ENCODE measurements around the gene HMCN2.

HMCN2 gene

DNA sequence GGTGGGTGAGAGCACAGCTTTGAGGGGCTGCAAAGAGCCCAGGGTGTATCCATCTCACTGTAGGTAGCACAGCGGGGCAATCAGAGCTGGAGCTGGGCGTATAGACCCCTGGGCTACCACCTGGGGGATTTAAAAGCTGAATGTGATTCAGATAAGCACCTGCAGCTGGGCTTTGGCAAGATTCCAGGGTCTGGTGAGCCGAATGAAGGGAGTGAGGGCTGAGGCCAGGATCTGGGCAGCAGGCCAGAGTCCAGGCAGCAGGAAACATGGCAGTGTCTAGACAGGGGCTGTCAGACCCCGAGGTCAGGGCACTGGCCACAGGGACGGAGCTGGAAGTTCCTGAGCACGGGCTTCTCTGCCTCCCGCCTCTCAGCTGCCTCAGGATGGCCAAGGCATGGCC is 187.9 kb downstream of the HMCN2 start:
- no peak overlapping the region for H3K27ac ChIP-seq
- H3K4me2 ChIP-seq = no peak overlapping the region
- H3K9ac ChIP-seq = no peak overlapping the region
- TF ChIP-seq Cebpa-rat (IDR thresholded peaks at IDR 0.05) = no peak
- peaks cover 13 to 54% (median 22%) of the 10 kb centered on the region in 11 experiments; a peak in 16 of 22 replicates for H3K36me3 ChIP-seq
- H3K4me3 ChIP-seq = no peak overlapping the region
- no peaks in the 10 kb centered on the region for H3K9me3 ChIP-seq (replicated peaks in 1 of 11)
- H4K20me1 ChIP-seq = peaks cover 0 to 86% (median 30%) of the 10 kb centered on the region in 11 experiments; a peak in 15 of 22 replicates
- no peaks in the 10 kb centered on the region for H3K27me3 ChIP-seq
- H3K4me1 ChIP-seq = peaks cover 31 to 46% (median 39%) of the 10 kb centered on the region in 10 experiments

DNA sequence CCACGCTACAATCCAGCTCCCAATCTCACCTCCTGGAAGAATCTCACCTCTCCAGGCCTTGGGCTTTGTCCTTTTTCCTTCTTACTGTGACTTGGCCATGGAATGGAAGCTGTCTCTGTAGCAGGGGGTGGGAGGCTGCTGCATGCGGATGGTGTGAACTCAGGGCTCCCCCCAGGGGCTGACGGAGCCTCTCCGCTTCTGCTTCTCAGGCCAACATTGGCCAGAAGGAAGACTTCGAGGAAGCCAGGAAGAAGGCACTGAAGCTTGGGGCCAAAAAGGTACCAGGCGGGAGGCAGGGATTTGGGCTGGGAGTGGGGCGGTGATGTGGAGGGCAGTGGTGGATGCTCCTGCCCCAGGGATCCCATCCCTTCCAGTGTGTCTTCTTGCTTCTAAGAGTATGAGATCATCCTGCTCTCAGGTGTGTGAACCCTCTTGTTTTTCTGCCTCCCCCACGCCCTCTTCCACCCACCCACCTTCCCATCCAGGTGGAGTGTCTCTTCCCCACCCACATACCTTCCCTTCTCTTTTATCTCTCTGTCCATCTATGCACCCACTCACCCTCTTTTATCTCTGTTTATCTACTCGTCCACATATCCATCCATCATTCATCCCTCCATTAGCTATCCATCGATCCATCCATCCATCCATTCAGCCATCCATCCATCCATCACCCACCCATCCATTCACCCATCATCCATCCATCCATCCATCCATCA is 188.7 kb downstream of the HMCN2 start:
- H3K27me3 ChIP-seq = no peaks in the 10 kb centered on the region
- no peak overlapping the region for H3K4me2 ChIP-seq
- H3K27ac ChIP-seq = no peak overlapping the region
- TF ChIP-seq Cebpa-rat (IDR thresholded peaks at IDR 0.05) = no peak
- H4K20me1 ChIP-seq = peaks cover 0 to 86% (median 32%) of the 10 kb centered on the region in 11 experiments; a peak in 15 of 22 replicates
- H3K9me3 ChIP-seq (replicated peaks in 1 of 11) = no peaks in the 10 kb centered on the region
- H3K4me3 ChIP-seq = no peak overlapping the region
- no peak overlapping the region for H3K9ac ChIP-seq
- H3K36me3 ChIP-seq = peaks cover 16 to 61% (median 29%) of the 10 kb centered on the region in 11 experiments; a peak in 16 of 22 replicates
- H3K4me1 ChIP-seq = peaks cover 23 to 39% (median 32%) of the 10 kb centered on the region in 10 experiments

GRCh38 chr9:130454812-130455325 is 189.3 kb downstream of the HMCN2 start:
- Histone ChIP-seq H3K36me3 (peaks cover 16 to 67% (median 29%) of the 10 kb centered on the region in 11 experiments; a peak in 16 of 22 replicates), H3K9me3 (replicated peaks in 1 of 11) (no peaks in the 10 kb centered on the region), H3K4me1 (peaks cover 21 to 32% (median 25%) of the 10 kb centered on the region in 10 experiments), H3K4me2 (no peak overlapping the region), H3K9ac (no peak overlapping the region), H3K27me3 (no peaks in the 10 kb centered on the region), H3K27ac (no peak overlapping the region), H3K4me3 (no peak overlapping the region), H4K20me1 (peaks cover 0 to 86% (median 35%) of the 10 kb centered on the region in 11 experiments; a peak in 15 of 22 replicates)
- TF ChIP-seq Cebpa-rat (IDR thresholded peaks at IDR 0.05) = no peak

DNA sequence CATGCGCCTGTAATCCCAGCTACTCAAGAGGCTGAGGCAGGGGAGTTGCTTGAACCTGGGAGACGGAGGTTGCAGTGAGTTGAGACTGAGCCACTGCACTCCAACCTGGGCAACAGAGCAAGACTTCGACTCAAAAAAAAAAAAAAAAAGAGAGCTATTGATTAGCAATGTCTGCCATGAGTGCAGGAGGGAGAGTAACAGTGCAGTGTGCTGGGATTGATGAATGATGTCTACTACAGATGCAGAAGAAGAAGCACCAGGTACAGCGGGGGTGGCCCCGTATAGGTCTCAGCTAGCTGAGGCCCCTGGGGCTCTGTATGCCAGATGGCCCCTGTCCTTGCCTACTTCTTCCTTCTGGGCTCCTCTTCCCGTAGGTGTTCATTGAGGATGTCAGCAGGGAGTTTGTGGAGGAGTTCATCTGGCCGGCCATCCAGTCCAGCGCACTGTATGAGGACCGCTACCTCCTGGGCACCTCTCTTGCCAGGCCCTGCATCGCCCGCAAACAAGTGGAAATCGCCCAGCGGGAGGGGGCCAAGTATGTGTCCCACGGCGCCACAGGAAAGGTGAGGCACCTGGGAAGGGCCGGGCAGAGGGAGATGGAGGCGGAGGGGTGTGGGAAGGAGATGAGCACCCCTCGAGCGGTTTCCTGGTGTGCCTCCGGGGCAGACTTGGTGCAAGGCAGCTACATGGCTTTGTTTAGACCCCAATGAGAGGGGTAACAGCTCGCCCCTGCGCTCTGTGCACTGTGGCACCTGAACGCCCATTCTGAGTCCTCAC is 192.7 kb downstream of the HMCN2 start:
- no peak overlapping the region for H3K4me2 ChIP-seq
- H3K36me3 ChIP-seq = peaks cover 14 to 63% (median 30%) of the 10 kb centered on the region in 11 experiments; a peak in 17 of 22 replicates
- no peak for TF ChIP-seq Cebpa-rat (IDR thresholded peaks at IDR 0.05)
- H3K9me3 ChIP-seq (replicated peaks in 1 of 11) = no peaks in the 10 kb centered on the region
- H3K9ac ChIP-seq = no peak overlapping the region
- H4K20me1 ChIP-seq = peaks cover 0 to 84% (median 32%) of the 10 kb centered on the region in 11 experiments; a peak in 15 of 22 replicates
- no peaks in the 10 kb centered on the region for H3K27me3 ChIP-seq
- no peak overlapping the region for H3K4me3 ChIP-seq
- H3K27ac ChIP-seq = no peak overlapping the region
- peaks cover 0 to 9% (median 0%) of the 10 kb centered on the region in 10 experiments; a peak in 6 of 20 replicates for H3K4me1 ChIP-seq

DNA sequence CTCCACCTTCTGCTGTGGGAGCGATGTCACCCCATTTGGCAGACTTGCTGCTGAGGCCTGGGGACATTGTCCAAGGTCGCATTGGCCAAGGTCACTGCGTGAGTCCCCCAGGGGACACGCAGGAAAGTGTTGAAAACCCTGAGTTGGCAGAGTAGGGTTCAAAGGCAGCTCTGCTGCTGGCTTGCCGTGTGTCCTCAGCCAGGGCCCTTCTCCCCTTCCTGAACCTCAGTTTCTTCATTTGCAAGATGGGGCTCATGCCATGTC is 193.2 kb downstream of the HMCN2 start:
- no peak overlapping the region for H3K27ac ChIP-seq

DNA sequence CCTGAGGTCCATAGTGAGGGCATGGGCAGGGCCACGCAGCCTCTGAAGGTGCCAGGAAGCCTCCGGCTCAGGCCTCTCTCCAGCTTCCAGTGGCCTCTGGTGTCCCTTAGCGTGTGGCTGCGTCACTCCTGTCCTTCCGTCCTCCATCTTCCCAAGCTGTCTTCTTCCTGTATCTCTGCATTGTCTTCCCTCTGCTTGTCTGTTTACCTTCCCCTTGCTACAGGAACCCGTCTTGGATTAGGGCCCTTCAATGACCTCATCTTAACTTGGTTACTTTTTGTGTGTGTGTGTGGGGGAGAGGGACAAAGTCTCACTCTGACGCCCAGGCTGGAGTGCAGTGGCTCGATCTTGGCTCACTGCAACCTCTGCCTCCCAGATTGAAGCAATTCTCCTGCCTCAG is 193.6 kb downstream of the HMCN2 start:
- no peak for TF ChIP-seq Cebpa-rat (IDR thresholded peaks at IDR 0.05)
- no peaks in the 10 kb centered on the region for H3K27me3 ChIP-seq
- no peaks in the 10 kb centered on the region for H3K9me3 ChIP-seq (replicated peaks in 1 of 11)

More for the DNA sequence above, 193.2 kb downstream of the HMCN2 start:
- no peak overlapping the region for H3K4me3 ChIP-seq
- peaks cover 0 to 84% (median 32%) of the 10 kb centered on the region in 11 experiments; a peak in 15 of 22 replicates for H4K20me1 ChIP-seq
- H3K27me3 ChIP-seq = no peaks in the 10 kb centered on the region
- no peak overlapping the region for H3K9ac ChIP-seq
- no peak for TF ChIP-seq Cebpa-rat (IDR thresholded peaks at IDR 0.05)
- peaks cover 0 to 9% (median 0%) of the 10 kb centered on the region in 10 experiments; a peak in 6 of 20 replicates for H3K4me1 ChIP-seq
- H3K9me3 ChIP-seq (replicated peaks in 1 of 11) = no peaks in the 10 kb centered on the region
- H3K36me3 ChIP-seq = peaks cover 14 to 64% (median 29%) of the 10 kb centered on the region in 11 experiments; a peak in 17 of 22 replicates
- H3K4me2 ChIP-seq = no peak overlapping the region

GRCh38 chr9:130459941-130460669 is 194.5 kb downstream of the HMCN2 start:
- Histone ChIP-seq H3K9ac (no peak overlapping the region), H3K9me3 (replicated peaks in 1 of 11) (no peaks in the 10 kb centered on the region), H3K27me3 (no peaks in the 10 kb centered on the region), H3K4me2 (no peak overlapping the region), H3K36me3 (peaks cover 4 to 65% (median 29%) of the 10 kb centered on the region in 11 experiments; a peak in 18 of 22 replicates), H4K20me1 (peaks cover 0 to 86% (median 38%) of the 10 kb centered on the region in 11 experiments; a peak in 15 of 22 replicates), H3K4me3 (no peak overlapping the region), H3K4me1 (peaks cover 0 to 9% (median 0%) of the 10 kb centered on the region in 10 experiments; a peak in 6 of 20 replicates), H3K27ac (no peak overlapping the region)
- no peak for TF ChIP-seq Cebpa-rat (IDR thresholded peaks at IDR 0.05)

More for the DNA sequence above, 193.6 kb downstream of the HMCN2 start:
- H3K4me2 ChIP-seq = no peak overlapping the region
- H3K4me3 ChIP-seq = no peak overlapping the region
- no peak overlapping the region for H3K27ac ChIP-seq
- H3K36me3 ChIP-seq = peaks cover 10 to 65% (median 29%) of the 10 kb centered on the region in 11 experiments; a peak in 18 of 22 replicates
- peaks cover 0 to 9% (median 0%) of the 10 kb centered on the region in 10 experiments; a peak in 6 of 20 replicates for H3K4me1 ChIP-seq
- no peak overlapping the region for H3K9ac ChIP-seq
- peaks cover 0 to 84% (median 34%) of the 10 kb centered on the region in 11 experiments; a peak in 15 of 22 replicates for H4K20me1 ChIP-seq

- Histone ChIP-seq H3K9me3 (replicated peaks in 1 of 11) (no peaks in the 10 kb centered on the region), H3K27ac (no peak overlapping the region), H3K9ac (peak overlapping the region in 2 of 11 experiments; percentile 9 to 17; a peak in 1 of 22 replicates), H3K27me3 (no peaks in the 10 kb centered on the region), H4K20me1 (peaks cover 0 to 85% (median 38%) of the 10 kb centered on the region in 11 experiments; a peak in 15 of 22 replicates), H3K36me3 (peaks cover 11 to 72% (median 30%) of the 10 kb centered on the region in 11 experiments; a peak in 18 of 22 replicates), H3K4me3 (no peak overlapping the region), H3K4me2 (peak overlapping the region in 4 of 11 experiments; percentile 33 to 79 (median 58); a peak in 6 of 22 replicates), H3K4me1 (peaks cover 0 to 6% (median 0%) of the 10 kb centered on the region in 10 experiments; a peak in 6 of 20 replicates)
- no peak for TF ChIP-seq Cebpa-rat (IDR thresholded peaks at IDR 0.05)
Observed at GRCh38 chr9:130461218-130461630, 195.7 kb downstream of the HMCN2 start.
